CD14-positive monocyte (primary cell): Measurements from ENCODE around the gene MGLL. TPM values are rescaled to one million over a fixed set of nuclear protein-coding genes. Genes with fewer than 3 reads are reported as not detected.

Experiments
- DNase-seq, 3 donors: peaks; one replicate each; pipeline ENCODE4 v3.0.0-alpha.2; 2011 to 2022
- H2AFZ ChIP-seq: 2 replicates; pipeline ENCODE4 v1.6.0; 2012; ENCODE audit warnings: mild to moderate bottlenecking, low read depth, low read length, inconsistent platforms; ENCODE audit not compliant: insufficient read depth, poor library complexity, severe bottlenecking
- H3K27ac ChIP-seq, 2 donors: 1 replicate in 1 of 2; 2 replicates in 1 of 2; pipeline ENCODE4 v1.5.1; 2012 to 2013; ENCODE audit warnings: low read length in 2 of 2, control low read depth in 1 of 2, inconsistent platforms in 1 of 2, low read depth in 1 of 2, mild to moderate bottlenecking in 1 of 2
- H3K27me3 ChIP-seq, 2 donors: one replicate each; pipeline versions ENCODE4 v1.6.0 to v1.6.1; 2011 to 2013; ENCODE audit warnings: low read length in 2 of 2; ENCODE audit not compliant: control insufficient read depth in 2 of 2, insufficient read depth in 2 of 2
- H3K36me3 ChIP-seq, 2 donors: replicated peaks in 1 of 2; 1 replicate in 1 of 2; 2 replicates in 1 of 2; pipeline versions ENCODE4 v1.5.1 to v1.6.1; 2012 to 2013; ENCODE audit warnings: low read length in 2 of 2, control low read depth in 1 of 2, inconsistent platforms in 1 of 2, mild to moderate bottlenecking in 1 of 2; ENCODE audit not compliant: insufficient read depth in 2 of 2, control insufficient read depth in 1 of 2
- H3K4me1 ChIP-seq, 2 donors: 1 replicate in 1 of 2; 2 replicates in 1 of 2; pipeline versions ENCODE4 v1.5.1 to v1.6.1; 2012 to 2013; ENCODE audit warnings: low read length in 2 of 2, control low read depth in 1 of 2, inconsistent platforms in 1 of 2, mild to moderate bottlenecking in 1 of 2, moderate library complexity in 1 of 2; ENCODE audit not compliant: insufficient read depth in 2 of 2, control insufficient read depth in 1 of 2
- H3K4me2 ChIP-seq: replicated peaks from 2 replicates; pipeline ENCODE3; 2012; ENCODE audit warnings: low read length, moderate library complexity, mild to moderate bottlenecking; ENCODE audit not compliant: poor library complexity, severe bottlenecking; ENCODE audit errors: extremely low read depth
- H3K4me3 ChIP-seq, 3 experiments: fragments of 200-600 bp in 1 of 3; sonication (generic) in 1 of 3; replicated peaks in 1 of 3; 1 replicate in 2 of 3; 2 replicates in 1 of 3; pipeline ENCODE4 v1.5.1; 2011 to 2013; ENCODE audit warnings: low read length in 3 of 3, mild to moderate bottlenecking in 3 of 3, control low read depth in 2 of 3, low read depth in 2 of 3, inconsistent platforms in 1 of 3, moderate library complexity in 1 of 3
- H3K79me2 ChIP-seq: 2 replicates; pipeline ENCODE4 v1.6.0; 2012; ENCODE audit warnings: mild to moderate bottlenecking, control low read depth, inconsistent platforms, low read length, moderate library complexity; ENCODE audit not compliant: insufficient read depth
- H3K9ac ChIP-seq: 2 replicates; pipeline ENCODE4 v1.6.0; 2017; ENCODE audit warnings: low read length, mild to moderate bottlenecking; ENCODE audit not compliant: insufficient read depth, poor library complexity, severe bottlenecking
- H3K9me3 ChIP-seq, 2 donors: replicated peaks in 1 of 2; 1 replicate in 1 of 2; 2 replicates in 1 of 2; pipeline versions ENCODE4 v1.5.1 to v1.6.1; 2012 to 2013; ENCODE audit warnings: low read length in 2 of 2, control low read depth in 1 of 2; ENCODE audit not compliant: control insufficient read depth in 1 of 2, insufficient read depth in 1 of 2
- H4K20me1 ChIP-seq: 2 replicates; pipeline ENCODE4 v1.6.0; 2012; ENCODE audit warnings: mild to moderate bottlenecking, low read length, control low read depth, moderate library complexity; ENCODE audit not compliant: insufficient read depth
- H3K27ac Mint-ChIP-seq, 7 donors: one replicate each; pipeline ENCODE4 v1.8.0; 2020; ENCODE audit warnings: mild to moderate bottlenecking in 7 of 7, mixed read lengths in 7 of 7, moderate library complexity in 6 of 7, inconsistent platforms in 2 of 7
- H3K27me3 Mint-ChIP-seq, 3 donors: one replicate each; pipeline ENCODE4 v1.8.0; 2021 to 2022; ENCODE audit warnings: low read depth in 3 of 3, mild to moderate bottlenecking in 3 of 3, mixed read lengths in 3 of 3, moderate library complexity in 3 of 3, inconsistent platforms in 1 of 3
- H3K36me3 Mint-ChIP-seq, 2 donors: one replicate each; pipeline ENCODE4 v1.8.0; 2020; ENCODE audit warnings: mixed read lengths in 2 of 2, inconsistent platforms in 1 of 2, mild to moderate bottlenecking in 1 of 2
- H3K4me1 Mint-ChIP-seq: one replicate; pipeline ENCODE4 v1.8.0; 2020; ENCODE audit warnings: mild to moderate bottlenecking, mixed read lengths
- H3K4me3 Mint-ChIP-seq, 2 donors: one replicate each; pipeline ENCODE4 v1.8.0; 2020; ENCODE audit warnings: mild to moderate bottlenecking in 2 of 2, mixed read lengths in 2 of 2, moderate library complexity in 1 of 2
- H3K9me3 Mint-ChIP-seq, 7 donors: one replicate each; pipeline ENCODE4 v1.8.0; 2020 to 2022; ENCODE audit warnings: mixed read lengths in 7 of 7, mild to moderate bottlenecking in 6 of 7, moderate library complexity in 6 of 7, inconsistent platforms in 2 of 7
- WGBS: methylation state at CpG from one replicate; pipeline ENCODE4 v1.1.5; 2013; ENCODE audit warnings: missing lambda C conversion rate; ENCODE audit not compliant: insufficient coverage; 5-methylcytosine and 5-hydroxymethylcytosine counted together
- intact Hi-C, 2 donors: fragments of 100-400 bp; cut with micrococcal nuclease; formaldehyde crosslinking; loops; one replicate each; pipeline versions ENCODE4 v1.15.0 to v1.15.1; 2023
- polyA plus RNA-seq, 3 donors: library from polyadenylated mRNA; depleted of rRNA in 1 of 3; unstranded in 2 of 3; stranded (reverse) in 1 of 3; fragments of 300-500 nt in 2 of 3; fragments of >200 nt in 1 of 3; fragmentation: Illumina TruSeq in 2 of 3; gene quantifications; 1 replicate in 2 of 3; 2 replicates in 1 of 3; pipeline ENCODE4 v1.2.3, GENCODE V29; 2012 to 2021
- TF ChIP-seq, protein P1 (sequence below): fragments of 200-600 bp; IDR thresholded peaks from one replicate; pipeline ENCODE4 v1.8.0; 2022; ENCODE audit warnings: antibody characterized with exemption, mild to moderate bottlenecking

MGLL gene
- polyA plus RNA-seq, 3 donors: 4.4 to 10.0 (median 6.4) TPM

DNA sequence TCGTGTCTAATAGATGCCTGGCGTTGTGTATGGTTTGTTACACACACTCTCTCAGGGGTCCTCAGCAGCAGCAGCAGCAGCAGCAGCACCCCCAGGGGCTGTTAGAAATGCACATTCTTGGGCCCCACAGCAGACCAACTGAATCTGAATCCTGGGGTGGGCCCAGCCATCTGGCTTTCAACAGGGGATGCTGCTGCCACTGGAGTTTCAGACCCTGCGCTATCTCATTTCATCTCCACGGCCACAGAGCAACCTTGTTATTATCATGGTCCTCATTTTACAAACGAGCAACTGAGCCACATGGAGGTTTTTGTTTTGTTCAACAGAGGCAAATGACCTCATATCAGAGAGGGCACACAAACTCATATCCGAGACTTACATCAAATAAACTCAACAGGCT lies 47.7 kb downstream of the MGLL start:
- TF ChIP-seq, protein P1, sequence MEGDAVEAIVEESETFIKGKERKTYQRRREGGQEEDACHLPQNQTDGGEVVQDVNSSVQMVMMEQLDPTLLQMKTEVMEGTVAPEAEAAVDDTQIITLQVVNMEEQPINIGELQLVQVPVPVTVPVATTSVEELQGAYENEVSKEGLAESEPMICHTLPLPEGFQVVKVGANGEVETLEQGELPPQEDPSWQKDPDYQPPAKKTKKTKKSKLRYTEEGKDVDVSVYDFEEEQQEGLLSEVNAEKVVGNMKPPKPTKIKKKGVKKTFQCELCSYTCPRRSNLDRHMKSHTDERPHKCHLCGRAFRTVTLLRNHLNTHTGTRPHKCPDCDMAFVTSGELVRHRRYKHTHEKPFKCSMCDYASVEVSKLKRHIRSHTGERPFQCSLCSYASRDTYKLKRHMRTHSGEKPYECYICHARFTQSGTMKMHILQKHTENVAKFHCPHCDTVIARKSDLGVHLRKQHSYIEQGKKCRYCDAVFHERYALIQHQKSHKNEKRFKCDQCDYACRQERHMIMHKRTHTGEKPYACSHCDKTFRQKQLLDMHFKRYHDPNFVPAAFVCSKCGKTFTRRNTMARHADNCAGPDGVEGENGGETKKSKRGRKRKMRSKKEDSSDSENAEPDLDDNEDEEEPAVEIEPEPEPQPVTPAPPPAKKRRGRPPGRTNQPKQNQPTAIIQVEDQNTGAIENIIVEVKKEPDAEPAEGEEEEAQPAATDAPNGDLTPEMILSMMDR: no peak
- no peak overlapping the region for H3K4me3 Mint-ChIP-seq
- DNase-seq: no peak
- H3K9me3 ChIP-seq: no peaks in the 10 kb centered on the region
- no peak overlapping the region for H3K27ac ChIP-seq
- WGBS: 93% methylated on average over 2 of the region's 6 CpGs
- peaks cover 5% of the 10 kb centered on the region in 2 donors for H3K36me3 Mint-ChIP-seq
- H3K4me2 ChIP-seq: no peak overlapping the region
- no peaks in the 10 kb centered on the region for H4K20me1 ChIP-seq
- no peaks in the 10 kb centered on the region for H3K27me3 ChIP-seq
- no peak overlapping the region for H3K9ac ChIP-seq
- peaks cover 0 to 5% (median 0%) of the 10 kb centered on the region in 7 donors for H3K9me3 Mint-ChIP-seq
- H3K4me3 ChIP-seq: no peak overlapping the region
- H3K27me3 Mint-ChIP-seq: peaks cover 0 to 7% (median 0%) of the 10 kb centered on the region in 3 donors
- peaks cover 16% of the 10 kb centered on the region for H3K79me2 ChIP-seq
- intact Hi-C loops: loop anchor here (5.0 to 10.0 kb wide), 3 partner anchors 37 to 50 kb away; partner anchors contain the start of gene MGLL (in 2 of the 2)
- peaks cover 77 to 86% of the 10 kb centered on the region in 2 donors for H3K4me1 ChIP-seq
- H3K27ac Mint-ChIP-seq: peak overlapping the region in 5 of 7 donors; percentile 7 to 58 (median 14)
- peaks cover 84% of the 10 kb centered on the region for H3K4me1 Mint-ChIP-seq
- H2AFZ ChIP-seq: no peak overlapping the region
- no peaks in the 10 kb centered on the region for H3K36me3 ChIP-seq

GRCh38 chr3:127773752-127774395 lies 48.4 kb downstream of the MGLL start:
- no peak overlapping the region for H3K4me2 ChIP-seq
- Mint-ChIP-seq H3K27me3 (peaks cover 0 to 7% (median 0%) of the 10 kb centered on the region in 3 donors), H3K9me3 (peaks cover 0 to 5% (median 0%) of the 10 kb centered on the region in 7 donors), H3K36me3 (peaks cover 5% of the 10 kb centered on the region in 2 donors), H3K27ac (peak overlapping the region in 4 of 7 donors; percentile 13 to 54 (median 40)), H3K4me1 (peaks cover 88% of the 10 kb centered on the region), H3K4me3 (no peak overlapping the region)
- H3K4me1 ChIP-seq: peaks cover 77 to 86% of the 10 kb centered on the region in 2 donors
- no peak overlapping the region for H3K9ac ChIP-seq
- H3K27ac ChIP-seq: no peak overlapping the region
- no peak overlapping the region for H3K4me3 ChIP-seq
- TF ChIP-seq, protein P1: no peak
- H3K27me3 ChIP-seq: no peaks in the 10 kb centered on the region
- peaks cover 16% of the 10 kb centered on the region for H3K79me2 ChIP-seq
- no peaks in the 10 kb centered on the region for H3K36me3 ChIP-seq
- no peaks in the 10 kb centered on the region for H4K20me1 ChIP-seq
- no peak overlapping the region for H2AFZ ChIP-seq
- 96% methylated on average over 6 of the region's 8 CpGs for WGBS
- intact Hi-C loops: loop anchor here in 1 of 2 donors (5.0 to 10.0 kb wide), 2 partner anchors 37 to 51 kb away; partner anchors contain the start of gene MGLL
- no peak for DNase-seq
- no peaks in the 10 kb centered on the region for H3K9me3 ChIP-seq
